Right ventricle myocardium superior (tissue), 1 donor: ENCODE results near the gene RXRB. TPM values are rescaled to one million over a fixed set of nuclear protein-coding genes. Genes with fewer than 3 reads are reported as not detected.
A peak's percentile ranks its signal among the peaks of the same experiment; 100 is the strongest.

ENCODE experiments used
- ATAC-seq: fragments of 200-7000 bp; cut with Tn5 transposase; one replicate; pipeline ENCODE4 v1.9.1; 2020; ENCODE audit warnings: mild to moderate bottlenecking; ENCODE audit not compliant: poor library complexity
- DNase-seq: peaks from one replicate; pipeline ENCODE4 v3.0.0-alpha.2; 2020
- intact Hi-C: fragments of 100-400 bp; cut with DNase I; formaldehyde crosslinking; loops from one replicate; pipeline ENCODE4 v1.11.2; 2022
- total RNA-seq: library from RNA; stranded (reverse); fragmentation: NEBNext Ultra II Directional; extraction: Animal tissue kit (Norgen Biotek cat#: 25700); gene quantifications from one replicate; pipeline ENCODE4 v1.2.1, GENCODE V29; 2021
- donor health status: DM: no; HTN: yes; CAD: no; lungs with severe emphysema.

The RXRB gene
- total RNA-seq, 1 donor from 2014 or later = 37.9 TPM

DNA sequence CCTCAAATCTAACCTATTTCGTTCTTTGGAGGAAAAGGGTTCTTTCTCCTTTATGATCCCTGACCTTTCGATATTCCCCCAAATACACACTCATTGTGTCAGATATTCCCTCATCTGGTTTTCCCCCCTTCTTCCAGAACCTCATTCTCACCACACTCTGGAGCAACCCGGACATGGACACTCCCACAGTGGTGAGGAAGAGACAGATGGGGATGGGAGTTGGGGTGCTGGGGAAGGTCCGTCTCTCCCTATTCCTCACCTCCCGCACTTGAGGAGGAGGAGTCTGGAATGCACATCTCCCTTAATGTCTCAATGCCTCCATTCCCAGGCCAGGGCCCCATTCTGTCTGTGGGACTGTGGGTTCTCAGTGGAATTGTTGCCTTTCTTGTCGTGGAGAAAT lies 1.5 kb upstream of the RXRB start:
- intact Hi-C loops = loop anchor here (5.0 kb wide), 1 partner anchor 230 kb away; no protein-coding TSS in a partner anchor
- ATAC-seq (no peak), DNase-seq (no peak)

- intact Hi-C loops = loop anchor here (5.0 kb wide), 1 partner anchor 229 kb away; no protein-coding TSS in a partner anchor
- no peak for DNase-seq
- no peak for ATAC-seq
Observed at GRCh38 chr6:33201147-33201545, 681 bp upstream of the RXRB start.

DNA sequence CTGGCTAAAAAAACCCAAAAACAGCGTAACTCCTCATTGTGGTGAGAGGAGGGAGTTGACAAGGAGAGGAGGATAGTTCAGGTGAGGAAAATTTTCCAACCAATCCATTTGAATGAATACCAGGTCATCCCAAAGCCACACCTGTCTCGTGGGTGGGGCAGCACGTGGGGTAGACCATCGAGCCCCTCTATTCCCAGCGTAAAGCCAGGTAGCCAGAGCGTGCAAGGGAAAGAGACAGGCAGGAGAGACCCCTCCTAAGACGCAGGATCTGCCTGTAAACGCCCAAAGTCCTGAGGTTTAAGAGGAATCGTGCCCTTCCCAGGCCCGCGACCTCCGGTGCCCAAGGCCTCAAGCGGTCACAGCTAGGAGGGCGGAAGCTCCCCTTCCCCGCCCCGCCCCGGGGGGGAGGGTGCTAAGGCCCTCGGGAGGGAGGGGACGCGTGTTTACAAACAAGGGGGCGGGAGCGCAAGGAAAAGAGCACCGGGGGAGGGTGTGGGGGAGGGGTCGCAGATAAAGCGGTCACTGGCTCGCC lies 712 bp downstream of the RXRB start:
- peak; percentile 47 for ATAC-seq
- peak; percentile 86 for DNase-seq
- intact Hi-C loops = loop anchor here (5.0 kb wide), 1 partner anchor 227 kb away; no protein-coding TSS in a partner anchor

GRCh38 chr6:33198853-33199436 lies 1.5 kb downstream of the RXRB start:
- intact Hi-C loops = no loop called here
- ATAC-seq = no peak

DNA sequence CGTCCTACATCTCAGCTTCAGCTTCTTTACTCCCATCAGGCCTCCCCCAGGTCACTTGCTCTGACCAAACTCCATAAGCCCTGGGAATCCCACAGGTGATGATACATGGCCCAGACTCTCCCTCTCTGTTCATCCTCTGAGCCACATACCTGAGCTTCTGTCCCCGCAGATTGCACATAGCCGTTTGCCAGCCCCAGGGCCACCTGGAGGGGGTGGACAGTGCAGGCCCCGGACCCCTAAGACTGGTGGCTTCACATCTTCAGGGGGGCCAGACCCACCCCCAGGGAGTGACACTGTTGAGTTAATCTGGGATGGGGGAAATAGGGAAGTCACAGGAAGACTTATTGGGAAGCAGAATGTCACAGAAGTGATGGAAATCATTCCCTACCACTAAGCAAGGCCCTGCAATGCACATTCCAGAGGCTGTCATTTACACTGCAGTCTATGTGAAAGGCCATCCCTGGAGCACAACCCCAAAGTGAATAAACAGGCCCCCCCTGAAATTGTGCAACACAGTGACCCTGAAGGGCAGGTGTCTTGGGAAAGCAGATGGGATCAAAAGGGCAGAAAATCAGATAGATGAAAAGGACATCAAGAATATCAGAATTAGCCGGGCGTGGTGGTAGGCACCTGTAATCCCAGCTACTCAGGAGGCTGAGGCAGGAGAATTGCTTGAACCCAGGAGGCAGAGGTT lies 2.2 kb downstream of the RXRB start:
- ATAC-seq (no peak), DNase-seq (no peak)
- intact Hi-C loops = no loop called here

More at GRCh38 chr6:33198853-33199436, 1.5 kb downstream of the RXRB start:
- no peak for DNase-seq

DNA sequence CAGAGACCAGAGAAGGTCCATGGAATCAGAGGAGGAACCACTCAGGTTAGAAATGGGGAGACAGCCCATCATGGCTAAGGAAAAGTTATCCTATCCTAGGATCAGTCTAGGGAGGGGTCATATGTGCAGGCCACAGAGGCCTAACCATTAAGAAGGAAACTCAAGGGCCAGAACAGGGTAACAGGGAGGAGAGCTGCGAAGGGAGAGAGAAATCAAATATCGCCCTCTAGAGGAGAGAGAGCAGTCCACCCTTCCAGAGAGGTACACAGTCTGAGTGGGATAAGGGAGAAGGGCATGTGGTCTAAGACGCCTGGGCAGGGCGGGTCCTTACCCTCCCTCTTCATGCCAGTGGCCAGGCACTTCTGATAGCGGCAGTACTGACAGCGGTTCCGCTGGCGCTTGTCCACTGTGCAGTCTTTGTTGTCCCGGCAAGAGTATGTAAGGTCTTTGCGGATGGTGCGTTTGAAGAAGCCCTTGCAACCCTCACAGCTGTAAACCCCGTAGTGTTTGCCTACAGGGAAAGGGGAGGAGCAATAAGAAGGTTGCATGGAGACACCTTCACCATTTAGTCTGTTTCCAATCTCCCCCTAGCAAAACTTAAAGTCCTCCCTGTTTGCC lies 2.9 kb downstream of the RXRB start:
- intact Hi-C loops = no loop called here
- DNase-seq (no peak), ATAC-seq (peak; percentile 23)

DNA sequence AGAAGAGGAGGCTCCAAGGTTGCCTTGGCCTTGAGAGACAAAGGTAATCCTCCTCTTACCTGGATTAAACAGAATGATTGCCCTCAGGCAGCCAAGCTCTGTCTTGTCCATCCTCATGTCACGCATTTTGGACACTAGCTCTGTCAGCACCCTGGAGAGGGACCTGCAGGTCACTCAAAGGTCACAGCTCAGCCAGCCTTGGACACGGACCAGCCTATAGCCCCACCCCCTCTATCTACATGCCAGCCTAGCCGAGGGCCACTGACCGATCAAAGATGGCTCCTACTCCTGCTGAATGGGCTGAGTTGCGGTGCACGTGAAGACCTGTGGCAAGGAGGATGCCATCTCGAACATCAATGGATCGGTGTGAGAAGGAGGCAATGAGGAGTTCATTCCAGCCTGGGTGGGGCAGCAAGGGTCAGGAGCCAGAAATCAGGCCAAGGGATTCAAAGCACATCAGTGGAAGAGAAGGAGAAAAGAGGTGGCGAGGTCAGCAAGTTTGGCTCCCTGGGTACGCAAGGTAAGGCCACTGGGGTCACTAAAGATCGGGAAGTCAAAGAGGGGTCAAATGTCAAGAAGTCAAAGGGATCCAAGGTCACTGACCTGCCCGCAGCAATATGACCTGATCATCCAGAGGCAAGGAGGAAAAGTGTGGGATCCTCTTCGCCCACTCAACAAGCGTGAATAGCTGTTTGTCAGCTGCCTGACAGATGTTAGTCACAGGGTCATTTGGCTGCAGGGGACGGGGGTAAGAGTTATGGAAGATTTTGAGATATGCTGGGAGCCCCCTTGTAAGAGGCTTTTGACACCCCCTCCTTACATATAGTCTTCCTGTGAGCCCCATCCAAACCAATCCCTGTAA lies 4.9 kb downstream of the RXRB start:
- ATAC-seq = no peak
- intact Hi-C loops = no loop called here
- no peak for DNase-seq

- intact Hi-C loops = no loop called here
- ATAC-seq (no peak), DNase-seq (no peak)
Observed at GRCh38 chr6:33194431-33194979, 6.0 kb downstream of the RXRB start.

DNA sequence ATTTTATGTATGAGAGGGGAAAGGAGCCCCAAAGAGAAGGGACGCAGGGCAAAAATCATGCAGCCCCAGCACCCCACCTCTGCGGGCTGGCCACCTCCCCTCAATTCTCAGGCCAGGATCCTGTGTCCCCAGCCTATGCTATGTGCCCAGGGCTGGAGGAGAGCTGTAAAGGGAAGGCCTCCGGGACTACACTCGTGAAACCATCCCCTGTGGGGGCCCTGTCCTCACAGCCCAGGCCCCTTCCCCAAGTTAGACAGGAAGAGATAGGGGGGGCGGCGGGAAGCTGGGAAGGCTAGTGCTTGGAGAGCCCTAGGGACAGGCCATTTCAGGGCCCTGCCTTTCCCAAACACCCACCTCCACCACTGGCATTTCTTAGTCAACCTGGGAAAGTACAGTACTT lies 6.8 kb downstream of the RXRB start:
- intact Hi-C loops = no loop called here
- DNase-seq (no peak), ATAC-seq (peak; percentile 2)

DNA sequence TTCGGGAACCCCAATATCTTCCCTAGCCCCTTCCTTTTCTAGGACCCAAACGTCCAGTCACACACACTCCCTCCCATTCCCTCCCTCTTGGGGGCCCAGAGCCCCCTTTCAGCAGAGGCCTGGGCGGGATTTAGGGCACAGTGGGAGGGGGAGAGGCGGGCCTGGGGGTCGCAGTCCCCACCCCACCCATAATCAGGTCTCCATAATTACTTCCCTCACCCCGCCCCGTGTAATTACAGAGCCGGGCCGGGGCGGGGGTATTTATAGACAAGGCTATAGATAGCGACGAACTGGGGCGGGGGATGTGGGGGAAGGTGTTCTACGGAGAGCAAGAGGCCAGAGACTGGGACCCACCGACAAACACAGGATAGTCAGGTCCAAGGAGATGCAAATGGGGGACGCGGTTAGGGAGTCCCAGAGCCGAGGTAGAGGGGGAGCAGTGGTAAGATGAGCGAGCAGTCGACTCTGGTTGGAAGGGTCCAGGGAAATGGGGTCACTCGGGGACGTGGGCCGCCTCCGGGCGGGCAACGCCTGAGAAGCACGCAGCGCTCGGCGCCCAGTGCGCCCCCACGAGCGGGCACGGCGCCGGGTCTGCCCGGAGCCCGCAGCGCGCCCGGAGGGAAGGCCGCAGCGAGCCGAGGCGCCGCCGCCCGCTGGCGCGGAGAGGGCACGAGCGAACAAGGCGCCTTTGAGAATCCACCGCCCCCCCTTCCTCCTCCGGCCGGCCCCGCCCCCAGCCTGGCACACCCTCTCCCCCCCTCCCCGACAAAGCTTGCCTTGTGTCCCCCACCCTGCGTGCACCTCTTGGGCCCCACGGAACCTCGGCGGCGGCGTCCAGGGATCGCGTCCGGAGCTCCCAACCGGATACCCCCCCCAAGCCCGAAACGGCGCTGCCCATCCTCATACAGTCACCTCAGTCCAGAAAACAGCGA lies 7.5 kb downstream of the RXRB start:
- peak; percentile 32 for ATAC-seq
- peak; percentile 63 for DNase-seq
- intact Hi-C loops = no loop called here

DNA sequence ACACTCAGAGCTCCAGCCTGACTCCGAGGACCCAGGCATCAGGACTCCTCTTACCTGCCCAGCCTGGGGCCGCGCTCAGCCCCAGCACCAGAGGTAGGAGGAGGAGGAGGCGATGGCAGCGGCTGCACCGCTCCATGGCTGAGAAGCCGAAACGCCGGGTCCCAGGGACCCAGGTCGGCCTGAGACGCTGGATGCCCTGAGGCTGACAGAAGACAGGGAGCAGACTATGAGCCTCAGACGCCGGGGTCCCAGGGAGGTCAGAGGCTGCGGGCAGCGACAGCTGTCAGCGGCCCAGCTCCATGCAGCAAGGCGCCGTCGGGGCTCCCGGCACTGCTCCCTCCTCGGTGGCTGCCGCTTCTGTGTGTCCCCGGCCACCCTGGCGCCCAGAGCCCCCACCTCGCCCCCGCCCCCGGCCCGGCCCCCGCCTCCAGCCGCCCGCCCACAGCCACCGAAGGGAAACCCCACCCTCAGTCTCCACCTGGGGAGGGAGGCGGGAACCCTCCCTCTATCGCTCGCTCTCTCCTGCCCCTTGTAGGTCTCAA lies 8.3 kb downstream of the RXRB start, which contains the start of gene COL11A2:
COL11A2 (minus strand) TSS at position 363 of the 542 bp plus-strand sequence; CDS start at position 136, 227 bp downstream.
- ATAC-seq (peak; percentile 12), DNase-seq (no peak)
- intact Hi-C loops = no loop called here

DNA sequence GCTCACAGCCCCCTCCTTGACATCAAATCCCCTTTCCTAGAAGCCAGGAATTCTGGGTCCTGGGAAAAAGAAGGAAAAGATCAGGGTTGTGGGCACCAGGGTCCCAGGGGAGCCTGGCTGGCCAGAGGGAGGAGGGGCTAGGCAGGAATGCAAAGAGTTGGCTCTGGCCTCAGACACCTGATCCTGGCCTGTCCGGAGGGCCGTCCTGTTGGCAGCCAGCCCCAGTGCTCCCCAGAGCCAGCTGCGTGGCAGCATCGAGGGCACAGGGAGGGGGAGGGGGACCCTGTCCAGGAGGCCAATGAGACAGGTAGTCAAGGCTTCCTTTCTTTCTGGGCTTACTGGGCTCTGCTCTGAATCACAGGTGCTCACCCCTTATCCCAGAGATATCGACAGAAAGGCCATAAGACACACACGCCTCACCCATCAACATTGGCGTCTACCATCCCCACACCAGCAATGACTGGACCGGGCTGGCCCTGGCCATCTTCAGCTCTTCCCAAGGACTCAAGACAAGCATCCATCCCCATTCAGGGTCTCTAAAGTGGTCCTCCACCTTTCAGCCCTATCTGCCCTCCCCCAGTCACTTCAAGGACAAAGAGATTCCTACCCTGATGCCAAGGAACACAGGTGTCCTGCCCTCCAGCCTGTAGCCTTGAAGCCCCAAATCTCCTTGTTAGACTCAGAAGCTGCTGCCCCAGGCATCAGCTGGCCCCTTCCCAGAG lies 8.9 kb downstream of the RXRB start:
- ATAC-seq = peak; percentile 16
- no peak for DNase-seq
- intact Hi-C loops = no loop called here

DNA sequence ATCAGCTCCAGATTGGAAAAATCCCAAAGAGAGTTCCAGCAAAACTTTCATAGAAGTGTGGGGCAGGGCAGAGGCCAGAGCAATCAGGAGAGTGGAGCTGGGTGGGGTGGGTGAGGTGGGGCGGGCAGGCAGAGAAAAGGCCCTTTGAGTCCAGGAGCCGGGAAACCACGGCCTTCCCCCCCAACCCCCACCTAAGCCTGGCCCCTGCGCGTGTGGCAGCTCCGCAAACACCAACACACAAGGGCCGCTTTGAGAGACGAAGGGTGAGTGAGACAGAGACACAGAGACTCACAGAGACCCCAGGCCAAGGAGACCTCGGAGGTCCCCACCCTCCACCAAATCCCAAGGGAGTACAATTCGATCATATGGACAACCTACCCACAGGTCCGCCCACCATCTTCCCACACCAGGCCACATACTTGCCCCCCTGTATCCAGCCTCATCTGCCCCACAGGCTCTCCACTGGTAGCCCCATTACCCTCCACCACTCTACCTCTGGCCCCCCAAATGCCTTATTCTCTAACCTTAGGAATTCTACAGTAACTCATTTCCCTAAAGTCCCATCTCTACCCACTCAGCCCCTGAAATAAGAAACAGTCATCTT lies 9.9 kb downstream of the RXRB start:
- DNase-seq (no peak), ATAC-seq (no peak)
- intact Hi-C loops = no loop called here

GRCh38 chr6:33189625-33190448 lies 10.6 kb downstream of the RXRB start:
- no peak for DNase-seq
- ATAC-seq = no peak
- intact Hi-C loops = no loop called here

DNA sequence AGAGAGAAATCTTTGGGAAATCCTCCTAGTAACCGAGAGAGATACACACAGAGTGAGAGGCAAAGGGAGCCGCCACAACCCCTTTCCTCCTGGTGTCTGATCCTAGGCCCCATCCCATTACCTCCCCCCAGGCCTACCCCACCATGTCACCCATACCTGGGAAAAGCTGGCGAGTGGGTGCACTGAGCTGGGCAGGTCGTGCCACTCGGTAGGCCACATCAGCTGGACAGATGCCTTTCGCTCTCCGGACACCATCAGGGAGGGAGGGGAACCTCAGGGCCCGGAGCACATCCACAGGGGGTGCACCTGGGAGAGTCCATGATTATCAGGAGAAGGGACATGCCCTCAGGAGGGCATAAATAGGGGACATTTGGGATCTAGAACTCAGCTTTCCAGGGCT lies 11.3 kb downstream of the RXRB start:
- ATAC-seq = no peak
- intact Hi-C loops = no loop called here
- no peak for DNase-seq
